Liver (tissue), 9 donors: ENCODE data around the gene MTHFD1. TPM values are rescaled to one million over a fixed set of nuclear protein-coding genes. Genes with fewer than 3 reads are reported as not detected.

Experiments used
- DNase-seq: peaks from one replicate; pipeline ENCODE4 v3.0.0-alpha.2; 2017; ENCODE audit warnings: low spot score
- H3K27ac ChIP-seq, 2 donors: one replicate each; pipeline ENCODE4 v1.7.0; 2013; ENCODE audit warnings: inconsistent platforms in 2 of 2, low read length in 2 of 2, control low read depth in 1 of 2, low read depth in 1 of 2, mild to moderate bottlenecking in 1 of 2
- H3K27me3 ChIP-seq, 4 donors: one replicate each; pipeline versions ENCODE4 v1.6.1 to v1.7.0; 2013; ENCODE audit warnings: low read length in 3 of 4, inconsistent platforms in 1 of 4, mild to moderate bottlenecking in 1 of 4, moderate library complexity in 1 of 4; ENCODE audit not compliant: control insufficient read depth in 4 of 4, insufficient read depth in 4 of 4
- H3K36me3 ChIP-seq, 4 donors: one replicate each; pipeline versions ENCODE4 v1.6.1 to v1.7.0; 2013; ENCODE audit warnings: low read length in 3 of 4, mild to moderate bottlenecking in 3 of 4, low read depth in 1 of 4, moderate library complexity in 1 of 4; ENCODE audit not compliant: control insufficient read depth in 4 of 4, insufficient read depth in 3 of 4
- H3K4me1 ChIP-seq, 4 donors: one replicate each; pipeline versions ENCODE4 v1.6.1 to v1.7.0; 2013; ENCODE audit warnings: low read length in 3 of 4, mild to moderate bottlenecking in 3 of 4, moderate library complexity in 1 of 4; ENCODE audit not compliant: control insufficient read depth in 4 of 4, insufficient read depth in 4 of 4
- H3K4me3 ChIP-seq, 3 donors: one replicate each; pipeline versions ENCODE4 v1.6.1 to v1.7.0; 2013; ENCODE audit warnings: low read length in 3 of 3, control low read depth in 1 of 3, low read depth in 1 of 3, mild to moderate bottlenecking in 1 of 3
- H3K9ac ChIP-seq, 2 donors: one replicate each; pipeline ENCODE4 v1.7.0; 2013; ENCODE audit warnings: low read length in 2 of 2, mild to moderate bottlenecking in 2 of 2, moderate library complexity in 2 of 2, control low read depth in 1 of 2, low read depth in 1 of 2
- H3K9me3 ChIP-seq, 4 donors: one replicate each; pipeline versions ENCODE4 v1.6.1 to v1.7.0; 2013; ENCODE audit warnings: low read length in 3 of 4; ENCODE audit not compliant: control insufficient read depth in 4 of 4
- CTCF ChIP-seq: fragments of 150-350 bp; IDR thresholded peaks from 2 replicates; pipeline ENCODE4 v1.5.1; 2017; ENCODE audit warnings: improper control_type of control experiment, low read depth, low read length; ENCODE audit not compliant: missing input control
- EGR1 ChIP-seq, 2 donors: IDR thresholded peaks; 2 replicates each; pipeline ENCODE4 v1.6.1; 2016 to 2018; ENCODE audit warnings: antibody characterized with exemption in 2 of 2, low read depth in 2 of 2
- GABPA ChIP-seq, 2 donors: IDR thresholded peaks in 1 of 2; conservative IDR thresholded peaks in 1 of 2; 2 replicates each; pipeline ENCODE4 v1.6.1; 2016; ENCODE audit warnings: antibody characterized with exemption in 2 of 2, mild to moderate bottlenecking in 1 of 2, moderate library complexity in 1 of 2
- HNF4A ChIP-seq, 2 donors: conservative IDR thresholded peaks; 2 replicates each; pipeline ENCODE4 v1.6.1; 2016; ENCODE audit warnings: antibody characterized with exemption in 2 of 2, mild to moderate bottlenecking in 2 of 2
- HNF4G ChIP-seq: IDR thresholded peaks from 2 replicates; pipeline ENCODE4 v1.6.1; 2016; ENCODE audit warnings: antibody characterized with exemption
- RAD21 ChIP-seq, 2 donors: IDR thresholded peaks; 2 replicates each; pipeline ENCODE4 v1.6.1; 2016; ENCODE audit warnings: antibody characterized with exemption in 2 of 2, mild to moderate bottlenecking in 2 of 2
- RXRA ChIP-seq, 2 donors: IDR thresholded peaks; 2 replicates each; pipeline ENCODE4 v1.6.1; 2017 to 2018; ENCODE audit warnings: antibody characterized with exemption in 2 of 2, mild to moderate bottlenecking in 1 of 2
- SP1 ChIP-seq: IDR thresholded peaks from 2 replicates; pipeline ENCODE4 v1.6.1; 2018; ENCODE audit warnings: antibody characterized with exemption, mild to moderate bottlenecking
- TAF1 ChIP-seq: conservative IDR thresholded peaks from 2 replicates; pipeline ENCODE4 v1.6.1; 2016; ENCODE audit warnings: antibody characterized with exemption, mild to moderate bottlenecking
- YY1 ChIP-seq: IDR thresholded peaks from 2 replicates; pipeline ENCODE4 v1.6.1; 2016; ENCODE audit warnings: antibody characterized with exemption, mild to moderate bottlenecking
- ZBTB33 ChIP-seq: IDR thresholded peaks from 2 replicates; pipeline ENCODE4 v1.6.1; 2016; ENCODE audit warnings: antibody characterized with exemption
- WGBS: extraction: QIAGEN DNeasy Blood & Tissue Kit; methylation state at CpG from one replicate; pipeline ENCODE4 v1.1.7; 2013; 5-methylcytosine and 5-hydroxymethylcytosine counted together
- polyA plus RNA-seq, 2 donors: library from polyadenylated mRNA; stranded (reverse) in 1 of 2; unstranded in 1 of 2; fragments of 200-250 nt in 1 of 2; fragments of >200 nt in 1 of 2; fragmentation: Nextera tagmentation in 1 of 2; extraction: Ambion mirVana in 1 of 2; gene quantifications; one replicate each; pipeline versions ENCODE4 v1.2.1 to v1.2.3, GENCODE V29; 2013 to 2015
- total RNA-seq, 2 donors: library from RNA; depleted of rRNA; stranded (reverse); fragments of >200 nt; gene quantifications; one replicate each; pipeline ENCODE4 v1.2.3, GENCODE V29; 2014
- TF ChIP-seq, protein P1 (sequence below): IDR thresholded peaks from 2 replicates; pipeline ENCODE4 v1.6.1; 2016; ENCODE audit warnings: antibody characterized with exemption, mild to moderate bottlenecking
- TF ChIP-seq, protein P2 (sequence below): IDR thresholded peaks from 2 replicates; pipeline ENCODE4 v1.6.1; 2016; ENCODE audit warnings: antibody characterized with exemption
- TF ChIP-seq, protein P3 (sequence below): IDR thresholded peaks from 2 replicates; pipeline ENCODE4 v1.6.1; 2016; ENCODE audit warnings: antibody characterized with exemption
- donor health status: healthy.
- donor health status: healthy.
- donor health status: healthy.
- donor health status: healthy.
- donor health status: healthy.

The MTHFD1 gene
- 100 to 1,000 TPM in 1 of 2 donors, 10 to 100 TPM in 1; 43.8 to 203 TPM for total RNA-seq
- 100 to 1,000 TPM; 110 to 134 TPM for polyA plus RNA-seq

- under 1% methylated on average over 58 of the region's 58 CpGs for WGBS
- no peak for TF ChIP-seq HNF4G
- TF ChIP-seq SP1, result peak; percentile 89
- peak; percentile 55 to 59 for TF ChIP-seq HNF4A (conservative IDR thresholded peaks at IDR 0.05)
- TF ChIP-seq, protein P1, sequence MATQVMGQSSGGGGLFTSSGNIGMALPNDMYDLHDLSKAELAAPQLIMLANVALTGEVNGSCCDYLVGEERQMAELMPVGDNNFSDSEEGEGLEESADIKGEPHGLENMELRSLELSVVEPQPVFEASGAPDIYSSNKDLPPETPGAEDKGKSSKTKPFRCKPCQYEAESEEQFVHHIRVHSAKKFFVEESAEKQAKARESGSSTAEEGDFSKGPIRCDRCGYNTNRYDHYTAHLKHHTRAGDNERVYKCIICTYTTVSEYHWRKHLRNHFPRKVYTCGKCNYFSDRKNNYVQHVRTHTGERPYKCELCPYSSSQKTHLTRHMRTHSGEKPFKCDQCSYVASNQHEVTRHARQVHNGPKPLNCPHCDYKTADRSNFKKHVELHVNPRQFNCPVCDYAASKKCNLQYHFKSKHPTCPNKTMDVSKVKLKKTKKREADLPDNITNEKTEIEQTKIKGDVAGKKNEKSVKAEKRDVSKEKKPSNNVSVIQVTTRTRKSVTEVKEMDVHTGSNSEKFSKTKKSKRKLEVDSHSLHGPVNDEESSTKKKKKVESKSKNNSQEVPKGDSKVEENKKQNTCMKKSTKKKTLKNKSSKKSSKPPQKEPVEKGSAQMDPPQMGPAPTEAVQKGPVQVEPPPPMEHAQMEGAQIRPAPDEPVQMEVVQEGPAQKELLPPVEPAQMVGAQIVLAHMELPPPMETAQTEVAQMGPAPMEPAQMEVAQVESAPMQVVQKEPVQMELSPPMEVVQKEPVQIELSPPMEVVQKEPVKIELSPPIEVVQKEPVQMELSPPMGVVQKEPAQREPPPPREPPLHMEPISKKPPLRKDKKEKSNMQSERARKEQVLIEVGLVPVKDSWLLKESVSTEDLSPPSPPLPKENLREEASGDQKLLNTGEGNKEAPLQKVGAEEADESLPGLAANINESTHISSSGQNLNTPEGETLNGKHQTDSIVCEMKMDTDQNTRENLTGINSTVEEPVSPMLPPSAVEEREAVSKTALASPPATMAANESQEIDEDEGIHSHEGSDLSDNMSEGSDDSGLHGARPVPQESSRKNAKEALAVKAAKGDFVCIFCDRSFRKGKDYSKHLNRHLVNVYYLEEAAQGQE, result peak; percentile 71
- peak in 1 of 2 donors; percentile 50 for TF ChIP-seq RXRA (IDR thresholded peaks at IDR 0.05)
- TF ChIP-seq CTCF, result no peak
- TF ChIP-seq, protein P2, sequence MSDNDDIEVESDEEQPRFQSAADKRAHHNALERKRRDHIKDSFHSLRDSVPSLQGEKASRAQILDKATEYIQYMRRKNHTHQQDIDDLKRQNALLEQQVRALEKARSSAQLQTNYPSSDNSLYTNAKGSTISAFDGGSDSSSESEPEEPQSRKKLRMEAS, result peak; percentile 94
- peak; percentile 99 for TF ChIP-seq ZBTB33
- peak; percentile 72 to 89 for TF ChIP-seq GABPA (IDR thresholded peaks at IDR 0.05 in 1 of 2, conservative IDR thresholded peaks at IDR 0.05 in 1 of 2)
- peak in 1 of 2 donors; percentile 8 for TF ChIP-seq RAD21 (IDR thresholded peaks at IDR 0.05)
- TF ChIP-seq YY1, result peak; percentile 83
- TF ChIP-seq, protein P3, sequence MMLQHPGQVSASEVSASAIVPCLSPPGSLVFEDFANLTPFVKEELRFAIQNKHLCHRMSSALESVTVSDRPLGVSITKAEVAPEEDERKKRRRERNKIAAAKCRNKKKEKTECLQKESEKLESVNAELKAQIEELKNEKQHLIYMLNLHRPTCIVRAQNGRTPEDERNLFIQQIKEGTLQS, result no peak
- peak in 1 of 2 donors; percentile 58 for TF ChIP-seq EGR1 (IDR thresholded peaks at IDR 0.05; ENCODE audit: low read depth in 2 of 2)
- TF ChIP-seq TAF1, result peak; percentile 86
- DNase-seq, result peak; percentile 95
Measured at GRCh38 chr14:64387782-64388532, at the start of gene MTHFD1. Gene MTHFD1, plus strand, starts transcription at chr14:64388353. Its CDS starts 75 bp downstream, at chr14:64388428.

More at GRCh38 chr14:64387782-64388532, at the start of gene MTHFD1:
- Histone ChIP-seq H3K4me3 (peak within 1 kb of the TSS; percentile 50 to 91 (median 89)), H3K27ac (peak within 1 kb of the TSS; percentile 33 to 64), H3K36me3 (peaks cover 0 to 6% (median 2%) of the 10 kb centered on the region in 4 donors), H3K4me1 (peaks cover 0 to 42% (median 31%) of the 10 kb centered on the region in 4 donors), H3K9ac (peak within 1 kb of the TSS; percentile 96 to 97), H3K9me3 (no peaks in the 10 kb centered on the region), H3K27me3 (no peaks in the 10 kb centered on the region)
